ENCODE measurements around the gene NAP1L1. TPM values are rescaled to one million over a fixed set of nuclear protein-coding genes. Genes with fewer than 3 reads are reported as not detected.
A peak's percentile ranks its signal among the peaks of the same experiment; 100 is the strongest.

The NAP1L1 gene
- total RNA-seq, 2 experiments from 2014 or later, result 460 to 538 TPM

DNA sequence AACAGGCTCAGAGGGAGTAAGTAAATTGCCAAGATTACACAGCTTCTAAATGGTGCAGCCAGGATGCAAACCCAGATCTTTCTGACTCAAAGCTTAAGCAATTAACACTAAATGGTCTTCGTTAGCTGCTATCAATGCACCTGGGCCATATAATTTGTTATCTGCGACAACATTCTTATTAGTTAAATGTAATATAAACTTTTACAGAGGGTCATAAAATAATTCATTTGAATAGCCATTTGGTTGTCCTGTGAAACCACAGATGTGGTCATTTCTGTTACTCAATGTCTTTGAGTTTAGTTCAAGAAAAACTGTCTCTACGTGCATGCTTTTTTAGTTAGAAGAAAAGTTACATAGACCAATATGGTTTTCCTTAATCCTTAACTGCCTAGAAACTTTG, 22.1 kb upstream of the NAP1L1 start:
- Mint-ChIP-seq H3K9me3 (no peaks in the 10 kb centered on the region), H3K36me3 (ENCODE audit: low read depth) (no peaks in the 10 kb centered on the region), H3K4me1 (no peaks in the 10 kb centered on the region), H3K27me3 (peaks cover 1% of the 10 kb centered on the region), H3K27ac (no peak overlapping the region), H3K4me3 (no peak overlapping the region)
- ChIA-PET CTCF (no interaction called here), POLR2A (no interaction called here)
- no peak for DNase-seq

DNA sequence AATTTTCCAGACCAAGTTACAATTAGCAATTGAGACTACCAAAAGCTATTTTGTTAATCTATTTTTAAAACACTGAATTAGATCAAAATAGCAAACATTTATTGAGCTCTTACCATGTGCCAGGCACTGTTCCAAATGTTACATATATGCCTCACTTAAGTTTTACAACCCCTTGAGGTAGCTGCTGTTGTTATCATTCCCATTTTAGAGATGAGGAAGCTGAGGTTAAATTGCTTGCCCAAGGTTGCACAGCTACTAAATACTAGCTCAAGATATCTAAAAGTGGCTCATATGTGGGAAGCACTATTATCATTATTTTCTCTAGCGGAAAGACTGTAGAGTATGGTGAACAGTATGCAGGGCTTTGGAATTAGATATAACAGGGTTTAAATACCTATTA, 19.5 kb upstream of the NAP1L1 start:
- H3K27ac Mint-ChIP-seq, result no peak overlapping the region
- ChIA-PET POLR2A (no interaction called here), CTCF (no interaction called here)
- H3K27me3 Mint-ChIP-seq, result no peaks in the 10 kb centered on the region
- H3K4me1 Mint-ChIP-seq, result no peaks in the 10 kb centered on the region
- H3K4me3 Mint-ChIP-seq, result no peak overlapping the region
- no peaks in the 10 kb centered on the region for H3K36me3 Mint-ChIP-seq (ENCODE audit: low read depth)
- no peaks in the 10 kb centered on the region for H3K9me3 Mint-ChIP-seq
- DNase-seq, result no peak

DNA sequence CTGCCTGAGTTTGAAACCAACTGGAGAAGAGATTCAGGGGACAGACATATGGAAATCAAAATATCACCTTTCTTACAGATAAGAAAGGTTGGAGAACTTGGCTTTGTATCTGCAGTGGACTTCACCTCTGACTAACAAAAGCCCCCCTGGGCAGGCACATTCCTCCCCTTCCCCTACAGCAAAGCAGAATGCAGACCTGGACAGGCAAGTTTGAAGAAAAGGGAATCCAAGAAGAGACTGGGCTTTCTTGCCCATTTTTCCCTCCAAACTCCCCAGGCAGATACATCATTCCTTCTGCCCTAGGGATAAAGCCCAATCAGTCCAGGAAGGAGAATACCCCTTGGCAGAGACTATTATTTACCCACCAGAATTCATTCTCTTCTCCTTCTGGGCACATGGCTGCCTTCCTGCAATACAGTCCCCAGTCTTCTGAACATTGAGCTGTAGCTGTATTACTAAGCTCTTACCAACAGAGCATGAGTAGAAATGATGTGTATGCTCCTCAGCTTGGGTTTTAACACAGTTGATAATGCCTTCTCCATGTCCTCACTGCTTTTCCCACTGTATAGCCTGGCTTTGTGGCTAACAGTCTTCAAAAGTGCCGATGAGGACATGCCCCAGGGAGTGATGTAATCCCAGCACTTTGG, 17.4 kb upstream of the NAP1L1 start:
- Mint-ChIP-seq H3K9me3 (no peaks in the 10 kb centered on the region), H3K4me3 (no peak overlapping the region), H3K4me1 (no peaks in the 10 kb centered on the region), H3K36me3 (ENCODE audit: low read depth) (no peaks in the 10 kb centered on the region), H3K27ac (no peak overlapping the region), H3K27me3 (no peaks in the 10 kb centered on the region)
- ChIA-PET POLR2A (no interaction called here), CTCF (no interaction called here)
- DNase-seq, result no peak

DNA sequence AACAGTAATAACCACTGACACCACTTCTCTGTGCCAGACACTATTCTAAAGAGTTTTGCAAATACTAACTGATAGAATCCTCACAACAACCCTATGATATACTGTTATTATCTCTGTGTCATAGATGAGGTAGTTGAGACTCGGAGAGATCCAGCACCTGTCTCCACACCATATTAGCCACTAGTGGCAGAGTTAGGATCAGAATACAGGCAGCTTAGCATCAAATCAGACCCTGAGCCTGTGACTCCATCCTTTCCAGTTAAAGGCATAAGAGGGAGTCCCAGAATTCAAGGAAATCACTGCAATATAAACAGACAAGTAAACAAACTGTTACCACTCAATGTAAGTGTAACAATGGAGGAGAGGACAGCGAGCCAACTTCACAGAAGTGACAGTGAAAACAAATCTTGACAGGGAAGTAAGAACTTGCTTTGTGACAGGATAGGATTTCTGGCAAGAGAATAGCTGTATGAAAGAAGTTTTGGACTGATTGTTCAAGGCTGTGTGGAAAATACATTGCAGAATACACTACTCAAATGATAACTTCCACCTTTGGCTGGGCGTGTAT, 11.7 kb upstream of the NAP1L1 start:
- Mint-ChIP-seq H3K36me3 (ENCODE audit: low read depth) (no peaks in the 10 kb centered on the region), H3K4me3 (no peak overlapping the region), H3K27ac (no peak overlapping the region), H3K4me1 (no peaks in the 10 kb centered on the region), H3K27me3 (no peaks in the 10 kb centered on the region), H3K9me3 (no peaks in the 10 kb centered on the region)
- POLR2A ChIA-PET, result no interaction called here
- DNase-seq, result no peak
- CTCF ChIA-PET, result no interaction called here

DNA sequence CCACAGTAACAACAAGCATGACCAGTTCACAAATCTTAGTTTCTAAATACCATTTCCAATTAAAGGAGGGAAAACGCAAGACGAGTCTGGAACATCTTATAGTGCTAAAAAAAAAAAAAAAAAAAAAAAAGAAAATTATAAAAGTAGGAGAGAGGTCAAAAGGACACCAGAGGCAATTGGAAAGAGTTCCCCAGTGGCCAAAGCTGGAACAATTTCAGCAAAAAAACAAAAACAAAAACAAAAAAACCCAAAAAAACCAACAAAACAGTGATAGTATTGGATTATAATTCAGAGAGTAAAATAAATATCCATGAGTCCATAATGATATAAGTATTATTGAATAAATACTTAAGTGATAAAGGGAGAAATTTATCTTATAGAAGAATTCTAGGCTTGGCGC, 10.3 kb upstream of the NAP1L1 start:
- Mint-ChIP-seq H3K27me3 (no peaks in the 10 kb centered on the region), H3K4me1 (no peaks in the 10 kb centered on the region), H3K27ac (no peak overlapping the region), H3K4me3 (no peak overlapping the region), H3K9me3 (no peaks in the 10 kb centered on the region), H3K36me3 (ENCODE audit: low read depth) (no peaks in the 10 kb centered on the region)
- ChIA-PET POLR2A (no interaction called here), CTCF (interaction anchor here (0.6 to 0.7 kb wide), 2 partner anchors 14 to 492 kb away, joined by 3 to 4 read pairs; no protein-coding TSS in a partner anchor)
- no peak for DNase-seq

DNA sequence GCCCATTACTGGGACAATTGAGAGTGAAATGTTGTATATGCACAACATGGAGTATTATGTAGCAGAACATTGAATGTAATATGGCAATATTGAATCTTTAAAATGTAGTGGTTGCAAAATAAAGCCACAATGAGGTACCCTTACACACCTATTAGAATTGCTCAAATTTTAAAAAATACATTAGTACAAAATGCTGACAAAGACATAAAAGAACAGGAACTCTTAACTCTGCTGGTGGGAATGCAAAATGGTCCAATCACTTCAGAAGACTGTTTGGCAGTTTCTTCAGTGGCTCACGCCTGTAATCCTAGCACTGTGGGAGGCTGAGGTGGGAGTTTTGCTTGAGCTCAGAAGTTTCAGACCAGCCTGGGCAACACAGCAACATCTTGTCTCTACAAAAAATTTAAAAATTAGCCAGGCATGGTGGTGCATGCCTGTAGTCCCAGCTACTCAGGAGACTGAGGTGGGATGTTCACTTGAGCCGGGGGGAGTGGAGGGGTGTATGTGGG, 6.8 kb upstream of the NAP1L1 start:
- ChIA-PET CTCF (interaction anchor here (0.6 to 1.3 kb wide), 2 partner anchors 67 to 502 kb away, joined by 3 to 5 read pairs; no protein-coding TSS in a partner anchor), POLR2A (no interaction called here)
- H3K27ac Mint-ChIP-seq, result no peak overlapping the region
- H3K4me3 Mint-ChIP-seq, result no peak overlapping the region
- no peaks in the 10 kb centered on the region for H3K27me3 Mint-ChIP-seq
- no peaks in the 10 kb centered on the region for H3K36me3 Mint-ChIP-seq (ENCODE audit: low read depth)
- peaks cover 4% of the 10 kb centered on the region for H3K4me1 Mint-ChIP-seq
- no peaks in the 10 kb centered on the region for H3K9me3 Mint-ChIP-seq
- no peak for DNase-seq

DNA sequence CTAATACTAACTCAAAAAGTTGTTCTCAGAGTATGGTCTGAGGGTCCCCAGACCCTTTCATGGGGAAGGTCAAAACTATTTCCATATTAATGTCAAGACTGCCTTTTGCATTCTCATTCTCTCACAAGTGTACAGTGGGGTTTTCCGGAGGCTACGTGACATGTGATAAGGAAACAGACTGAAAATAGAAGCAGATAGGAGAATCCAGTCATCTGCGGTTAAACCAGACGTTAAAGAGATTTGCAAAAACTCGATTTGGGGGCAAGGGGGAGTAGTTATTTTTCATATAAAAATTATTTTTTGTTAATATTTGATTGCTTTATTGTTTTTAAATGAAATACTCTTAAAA, 1.0 kb upstream of the NAP1L1 start:
- H3K27ac Mint-ChIP-seq, result peak overlapping the region; percentile 100
- H3K4me3 Mint-ChIP-seq, result peak overlapping the region; percentile 99
- ChIA-PET POLR2A (no interaction called here), CTCF (no interaction called here)
- peaks cover 16% of the 10 kb centered on the region for H3K36me3 Mint-ChIP-seq (ENCODE audit: low read depth)
- no peaks in the 10 kb centered on the region for H3K27me3 Mint-ChIP-seq
- H3K4me1 Mint-ChIP-seq, result peaks cover 45% of the 10 kb centered on the region
- DNase-seq, result peak; percentile 50
- no peaks in the 10 kb centered on the region for H3K9me3 Mint-ChIP-seq

DNA sequence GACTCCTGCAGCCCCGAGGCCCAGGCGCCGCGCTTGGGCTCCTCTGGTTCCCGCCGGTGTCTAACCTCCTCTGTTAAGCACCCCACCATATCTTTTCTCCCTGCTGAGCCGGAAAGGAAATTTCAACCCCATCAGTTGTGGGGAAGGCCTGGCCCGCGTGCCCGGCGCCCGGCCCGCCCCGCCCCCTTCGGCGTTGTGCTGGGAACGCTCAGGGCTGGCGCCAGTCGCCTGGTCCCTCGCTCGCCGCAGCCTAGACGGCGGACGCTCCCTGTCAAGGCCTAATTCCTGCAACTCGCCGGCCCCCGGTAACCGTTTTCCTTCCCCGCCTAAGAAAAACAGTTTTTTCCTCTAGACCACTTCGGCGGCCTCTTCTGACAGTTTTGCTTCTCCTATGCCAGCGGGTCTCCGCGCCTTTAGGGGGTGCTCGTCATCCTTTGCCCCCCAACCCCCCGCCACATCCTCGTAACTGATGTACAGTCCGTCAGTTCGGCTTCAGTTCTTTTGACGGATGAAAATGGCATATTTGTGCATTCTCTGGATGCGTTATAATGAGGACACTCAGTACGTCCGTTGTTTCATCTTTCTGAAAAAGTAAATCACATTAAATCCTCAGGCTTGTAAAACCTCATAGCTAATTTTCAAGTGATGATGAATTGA, 506 bp upstream of the NAP1L1 start:
- ChIA-PET CTCF (interaction anchor here (2.7 kb wide), 1 partner anchor 53 kb away, joined by 6 read pairs; the partner anchor contains the start of gene PHLDA1), POLR2A (no interaction called here)
- peaks cover under 1% of the 10 kb centered on the region for H3K9me3 Mint-ChIP-seq
- H3K4me1 Mint-ChIP-seq, result peaks cover 48% of the 10 kb centered on the region
- H3K27me3 Mint-ChIP-seq, result no peaks in the 10 kb centered on the region
- peak; percentile 60 for DNase-seq
- H3K4me3 Mint-ChIP-seq, result peak overlapping the region; percentile 99
- H3K36me3 Mint-ChIP-seq (ENCODE audit: low read depth), result peaks cover 20% of the 10 kb centered on the region
- H3K27ac Mint-ChIP-seq, result peak overlapping the region; percentile 100

DNA sequence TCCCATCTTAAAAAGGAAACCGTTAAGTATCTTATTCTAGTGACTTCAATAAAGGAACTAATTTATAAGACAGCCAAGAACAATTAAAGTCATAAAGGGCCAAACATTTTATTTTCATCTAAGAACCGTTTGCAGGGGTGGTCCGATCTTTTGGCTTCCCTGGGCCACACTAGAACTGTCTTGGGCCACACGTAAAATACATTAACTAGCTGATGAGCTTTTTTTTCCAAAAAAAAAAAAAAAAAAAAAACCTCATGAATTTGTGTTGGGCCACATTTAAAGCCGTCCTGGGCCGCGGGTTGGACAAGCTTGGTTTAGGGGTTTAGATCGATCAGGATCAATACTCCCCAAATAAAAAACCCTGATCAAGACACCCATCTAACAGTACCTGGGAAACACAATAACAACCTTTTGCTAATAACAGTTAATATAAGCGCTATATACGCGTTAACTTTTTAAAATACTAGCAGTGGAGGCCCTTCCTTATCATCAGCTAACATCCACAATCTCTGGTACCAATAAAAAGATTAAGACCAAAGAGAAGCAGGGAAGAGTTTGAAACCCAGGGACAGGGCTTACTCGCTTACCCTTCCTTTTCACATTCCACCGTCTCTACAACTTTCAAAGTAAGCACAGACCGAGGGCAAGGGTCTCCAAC, 1.1 kb downstream of the NAP1L1 start:
- peaks cover 63% of the 10 kb centered on the region for H3K4me1 Mint-ChIP-seq
- peaks cover 34% of the 10 kb centered on the region for H3K36me3 Mint-ChIP-seq (ENCODE audit: low read depth)
- H3K9me3 Mint-ChIP-seq, result peaks cover 11% of the 10 kb centered on the region
- H3K27ac Mint-ChIP-seq, result peak overlapping the region; percentile 100
- ChIA-PET CTCF (interaction anchor here (0.5 to 2.7 kb wide), 4 partner anchors 9 to 59 kb away, joined by 3 to 6 read pairs (median 3); partner anchors contain the start of gene PHLDA1), POLR2A (no interaction called here)
- H3K4me3 Mint-ChIP-seq, result peak overlapping the region; percentile 99
- H3K27me3 Mint-ChIP-seq, result no peaks in the 10 kb centered on the region
- no peak for DNase-seq

DNA sequence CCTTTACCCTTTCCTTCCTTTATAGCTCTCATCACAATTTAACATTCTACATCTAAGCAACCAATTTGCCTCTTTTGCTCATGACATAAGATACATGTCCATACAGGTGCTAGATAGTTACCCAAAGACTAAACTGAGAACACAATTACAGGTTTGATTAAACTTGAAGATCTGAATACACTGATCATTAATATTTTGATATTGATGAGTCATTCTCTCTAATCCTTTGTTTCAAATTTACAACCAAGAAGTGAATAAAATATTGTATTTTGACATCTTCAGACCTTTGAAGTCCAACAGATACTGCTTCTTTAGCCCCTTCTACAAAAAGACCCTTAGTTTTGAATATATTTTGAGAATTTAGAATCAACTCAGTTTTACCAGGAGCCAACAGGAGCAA, 2.6 kb downstream of the NAP1L1 start:
- DNase-seq, result no peak
- Mint-ChIP-seq H3K9me3 (peaks cover 13% of the 10 kb centered on the region), H3K27me3 (no peaks in the 10 kb centered on the region), H3K27ac (peak overlapping the region; percentile 70), H3K36me3 (ENCODE audit: low read depth) (peaks cover 42% of the 10 kb centered on the region), H3K4me3 (peak overlapping the region; percentile 0), H3K4me1 (peaks cover 74% of the 10 kb centered on the region)
- POLR2A ChIA-PET, result no interaction called here
- CTCF ChIA-PET, result interaction anchor here (1.1 to 2.7 kb wide), 2 partner anchors 18 to 50 kb away, joined by 3 to 6 read pairs; partner anchors contain the start of gene PHLDA1

DNA sequence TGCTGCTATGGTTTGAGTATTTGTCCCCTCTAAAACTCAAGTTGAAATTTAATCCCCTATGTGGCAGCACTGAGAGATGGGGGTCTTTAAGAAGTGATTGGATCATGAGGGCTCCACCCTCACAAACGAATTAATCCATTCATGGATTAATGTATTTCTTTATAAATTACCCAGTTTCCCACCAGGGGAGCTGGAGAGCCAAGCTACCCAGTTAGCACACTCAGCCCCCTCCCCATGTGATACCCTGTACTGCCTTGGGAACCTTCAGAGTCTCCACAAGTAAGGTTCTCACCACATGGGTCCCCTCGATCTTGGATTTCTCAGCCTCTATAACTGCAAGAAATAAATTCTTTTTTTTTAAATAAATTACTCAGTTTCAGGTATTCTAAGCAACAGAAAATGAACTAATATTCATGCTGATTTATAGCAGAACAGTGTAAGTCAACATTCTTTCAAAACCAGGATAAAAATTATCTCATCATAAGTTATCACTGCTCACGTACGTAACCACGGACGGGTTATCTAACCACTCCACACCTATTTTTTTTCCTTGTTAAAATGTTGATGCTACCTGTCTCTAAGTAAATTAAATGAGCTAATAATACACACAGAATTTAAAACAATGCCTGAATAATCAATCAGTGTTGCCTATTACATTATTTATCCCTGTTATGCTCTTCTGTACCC, 3.6 kb downstream of the NAP1L1 start:
- no peak overlapping the region for H3K27ac Mint-ChIP-seq
- ChIA-PET POLR2A (no interaction called here), CTCF (interaction anchor here (1.0 kb wide), 1 partner anchor 42 kb away, joined by 3 read pairs; no protein-coding TSS in a partner anchor)
- peaks cover 75% of the 10 kb centered on the region for H3K4me1 Mint-ChIP-seq
- no peak for DNase-seq
- no peak overlapping the region for H3K4me3 Mint-ChIP-seq
- H3K9me3 Mint-ChIP-seq, result peaks cover 13% of the 10 kb centered on the region
- H3K36me3 Mint-ChIP-seq (ENCODE audit: low read depth), result peaks cover 46% of the 10 kb centered on the region
- no peaks in the 10 kb centered on the region for H3K27me3 Mint-ChIP-seq

DNA sequence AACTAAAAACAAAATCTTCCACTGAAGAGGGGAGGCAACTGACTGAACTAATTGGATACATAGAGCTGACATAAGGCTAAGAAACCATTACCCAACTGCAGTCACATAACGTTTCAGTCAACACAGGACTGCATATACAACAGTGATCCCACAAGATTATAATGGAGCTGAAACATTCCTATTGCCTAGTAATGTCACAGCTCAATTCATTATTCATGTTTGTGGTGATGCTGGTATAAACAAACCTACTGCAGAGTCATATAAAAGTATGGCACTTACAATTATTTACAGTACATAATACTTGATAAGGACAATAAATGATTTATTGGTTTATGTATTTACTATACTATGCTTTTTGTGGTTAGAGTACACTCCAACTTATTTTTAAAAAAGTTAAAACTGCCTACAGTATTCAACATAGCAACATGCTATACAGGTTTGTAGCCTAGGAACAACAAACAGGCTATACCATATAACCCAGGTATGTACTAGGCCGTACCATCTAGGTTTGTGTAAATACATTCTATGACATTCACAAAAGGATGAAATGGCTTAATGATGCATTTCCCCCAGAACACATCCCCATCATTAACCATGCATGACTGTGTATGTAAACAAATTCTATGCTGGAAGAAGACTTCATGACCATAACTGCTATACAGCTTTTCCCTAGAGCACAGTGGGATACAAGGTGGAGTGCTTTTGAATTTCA, 4.3 kb downstream of the NAP1L1 start:
- POLR2A ChIA-PET, result no interaction called here
- H3K27ac Mint-ChIP-seq, result no peak overlapping the region
- CTCF ChIA-PET, result interaction anchor here (1.0 to 1.9 kb wide), 3 partner anchors 33 to 49 kb away, joined by 3 to 8 read pairs (median 4); no protein-coding TSS in a partner anchor

More for the DNA sequence above, 4.3 kb downstream of the NAP1L1 start:
- DNase-seq, result no peak
- H3K36me3 Mint-ChIP-seq (ENCODE audit: low read depth), result peaks cover 47% of the 10 kb centered on the region
- peaks cover 72% of the 10 kb centered on the region for H3K4me1 Mint-ChIP-seq
- H3K4me3 Mint-ChIP-seq, result no peak overlapping the region
- H3K27me3 Mint-ChIP-seq, result no peaks in the 10 kb centered on the region
- H3K9me3 Mint-ChIP-seq, result peaks cover 13% of the 10 kb centered on the region
